Fibroblast of skin of scalp (primary cell): Measurements from ENCODE around the gene FADS6. TPM values are rescaled to one million over a fixed set of nuclear protein-coding genes. Genes with fewer than 3 reads are reported as not detected.

Experiments
- DNase-seq: peaks from one replicate; pipeline ENCODE4 v3.0.0-alpha.2; 2013
- polyA plus RNA-seq, 2 experiments: library from polyadenylated mRNA; unstranded; fragments of 120-200 nt; gene quantifications; one replicate each; pipeline ENCODE4 v1.2.1, GENCODE V29; 2013; ENCODE audit not compliant: insufficient read length in 2 of 2

FADS6 gene, protein sequence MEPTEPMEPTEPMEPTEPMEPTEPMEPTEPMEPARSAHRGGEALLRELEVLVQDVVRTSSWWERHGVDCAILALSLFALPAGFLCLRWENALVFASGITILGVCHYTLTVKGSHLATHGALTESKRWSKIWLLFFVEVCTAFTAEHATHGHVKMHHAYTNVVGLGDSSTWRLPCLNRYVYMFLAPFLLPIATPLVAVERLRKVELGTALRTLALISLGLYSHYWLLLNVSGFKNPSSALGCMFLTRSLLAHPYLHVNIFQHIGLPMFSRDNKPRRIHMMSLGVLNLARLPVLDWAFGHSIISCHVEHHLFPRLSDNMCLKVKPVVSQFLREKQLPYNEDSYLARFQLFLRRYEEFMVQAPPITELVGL
- polyA plus RNA-seq (2013, experiment 1 of 2; ENCODE audit: insufficient read length) = not detected
- not detected for polyA plus RNA-seq (2013, experiment 2 of 2; ENCODE audit: insufficient read length)

DNA sequence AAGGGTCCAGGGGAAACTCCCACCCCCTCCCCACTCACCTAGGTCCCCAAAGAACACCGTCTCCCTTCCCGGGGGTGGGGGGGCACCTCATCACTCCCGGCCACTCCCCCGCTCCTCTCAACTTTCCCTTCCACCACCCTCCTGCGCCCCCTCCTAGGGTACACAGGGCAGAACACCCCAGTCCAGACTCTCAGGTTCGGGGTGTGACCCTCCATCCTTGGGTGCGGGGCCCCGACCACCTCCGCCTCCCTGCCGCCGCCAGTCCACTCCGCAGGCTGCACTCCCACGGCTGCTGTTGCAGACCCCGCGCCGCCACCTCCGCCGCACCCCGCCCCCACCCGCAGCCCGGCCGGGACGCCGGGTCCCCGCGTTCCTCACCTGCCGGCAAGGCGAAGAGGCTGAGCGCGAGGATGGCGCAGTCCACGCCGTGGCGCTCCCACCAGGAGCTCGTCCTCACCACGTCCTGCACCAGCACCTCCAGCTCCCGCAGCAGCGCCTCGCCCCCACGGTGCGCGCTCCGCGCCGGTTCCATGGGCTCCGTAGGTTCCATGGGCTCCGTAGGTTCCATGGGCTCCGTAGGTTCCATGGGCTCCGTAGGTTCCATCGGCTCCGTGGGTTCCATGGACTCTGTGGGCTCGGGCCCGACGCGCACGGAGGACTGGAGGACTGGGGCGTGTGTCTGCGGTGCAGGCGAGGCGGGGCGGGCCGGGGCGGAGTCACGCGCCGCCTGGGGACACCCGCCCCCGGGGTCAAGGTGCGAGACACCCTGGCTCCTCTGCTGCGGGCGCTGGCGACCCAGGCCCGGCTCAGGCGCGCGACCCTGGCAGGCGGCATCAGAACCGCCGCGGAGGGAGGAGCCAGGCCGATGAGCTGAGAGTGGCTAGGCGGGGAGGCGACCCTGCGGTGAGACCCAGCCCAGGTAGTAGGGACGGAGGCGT lies at the start of gene FADS6:
Gene FADS6 (minus strand): TSS at position 660 of the 938 bp plus-strand sequence. CDS start 38 bp downstream, at position 622.
- DNase-seq = no peak

DNA sequence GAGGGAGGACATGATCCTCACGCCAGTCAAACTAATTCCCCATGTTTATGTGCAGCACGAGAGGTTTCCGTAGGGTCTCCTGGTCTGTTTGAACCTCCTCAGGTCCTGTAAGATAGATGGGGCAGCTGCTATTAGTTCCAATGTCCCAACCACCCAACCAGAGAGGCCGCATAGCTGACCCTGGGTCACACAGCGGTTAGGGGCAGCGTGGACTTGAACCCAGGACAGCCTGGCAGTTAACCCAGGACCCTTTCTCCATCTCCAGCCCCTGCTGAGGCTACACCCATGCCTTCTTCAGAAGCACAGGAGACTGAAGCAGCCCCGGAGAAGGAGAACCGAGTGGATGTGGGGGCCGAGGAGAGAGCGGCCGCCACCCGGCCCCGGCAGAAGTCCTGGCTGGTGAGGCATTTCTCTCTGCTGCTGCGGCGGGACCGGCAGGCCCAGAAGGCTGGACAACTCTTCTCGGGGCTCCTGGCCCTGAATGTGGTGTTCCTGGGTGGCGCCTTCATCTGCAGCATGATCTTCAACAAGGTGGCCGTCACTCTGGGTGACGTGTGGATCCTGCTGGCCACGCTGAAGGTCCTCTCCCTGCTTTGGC lies 47.8 kb upstream of the FADS6 start:
- DNase-seq = no peak

DNA sequence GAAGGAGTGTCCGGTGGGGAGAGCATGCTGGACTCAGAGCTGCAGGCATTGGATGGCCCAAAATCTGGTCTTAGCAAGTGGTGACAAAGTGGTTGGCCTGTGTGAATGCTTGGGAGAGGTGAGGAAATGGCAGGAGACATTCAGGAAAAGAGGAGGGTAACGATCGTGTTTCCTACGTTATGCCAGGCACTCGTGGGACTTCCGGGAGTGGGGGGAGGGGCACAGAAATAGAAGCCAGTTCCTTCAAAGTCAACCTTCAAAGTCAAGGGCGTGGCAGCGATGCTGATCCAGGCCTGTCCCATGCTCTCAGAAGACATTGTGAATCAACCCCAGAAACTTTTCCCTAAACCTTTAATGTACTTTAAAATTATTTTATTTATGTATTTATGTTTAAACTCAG lies 46.1 kb upstream of the FADS6 start:
- DNase-seq = no peak

DNA sequence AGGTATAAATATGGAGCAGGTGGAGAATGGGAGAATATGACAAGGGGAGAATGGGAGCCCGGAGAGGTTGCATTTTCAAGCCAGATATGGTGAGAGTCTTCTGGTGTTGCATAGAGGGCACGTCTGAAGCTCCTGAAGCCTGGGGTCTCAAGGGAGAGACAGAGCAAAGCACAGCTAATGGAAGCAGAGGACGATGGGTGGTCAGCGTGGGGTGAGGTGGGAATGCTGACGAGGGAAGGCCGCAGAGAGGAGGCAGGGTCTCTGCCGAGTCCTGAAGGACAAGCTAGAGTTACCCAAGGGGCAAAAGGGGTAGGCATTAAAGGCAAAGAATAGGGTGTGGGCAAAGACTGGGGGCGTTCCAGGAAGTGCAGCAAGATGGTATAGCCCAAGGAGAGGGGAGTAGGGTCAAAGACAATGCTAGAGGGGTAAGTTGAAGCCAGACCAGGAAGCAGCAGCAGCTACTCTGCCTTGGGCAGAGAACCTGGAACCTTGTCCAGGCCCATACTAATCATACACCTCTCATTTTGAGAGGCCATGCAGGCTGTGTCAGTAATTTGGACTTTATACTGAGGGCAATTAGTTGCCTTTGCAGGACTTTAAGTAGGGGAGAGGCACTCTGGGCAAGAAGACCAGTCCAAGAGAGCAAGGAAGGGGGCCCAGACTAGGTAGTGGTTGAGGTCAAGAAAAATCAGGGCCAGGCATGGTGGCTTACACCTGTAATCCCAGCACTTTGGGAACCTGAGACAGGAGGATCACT lies 44.9 kb upstream of the FADS6 start:
- no peak for DNase-seq

- no peak for DNase-seq
These were observed 43.9 kb upstream of the FADS6 start for GRCh38 chr17:74937064-74938051.

GRCh38 chr17:74936470-74936799 lies 43.0 kb upstream of the FADS6 start:
- no peak for DNase-seq

- no peak for DNase-seq
These were observed 42.4 kb upstream of the FADS6 start, which contains the start of gene OTOP3 for GRCh38 chr17:74935585-74936469. OTOP3 (plus strand) TSS chr17:74935898; CDS start chr17:74935922, 24 bp downstream.

DNA sequence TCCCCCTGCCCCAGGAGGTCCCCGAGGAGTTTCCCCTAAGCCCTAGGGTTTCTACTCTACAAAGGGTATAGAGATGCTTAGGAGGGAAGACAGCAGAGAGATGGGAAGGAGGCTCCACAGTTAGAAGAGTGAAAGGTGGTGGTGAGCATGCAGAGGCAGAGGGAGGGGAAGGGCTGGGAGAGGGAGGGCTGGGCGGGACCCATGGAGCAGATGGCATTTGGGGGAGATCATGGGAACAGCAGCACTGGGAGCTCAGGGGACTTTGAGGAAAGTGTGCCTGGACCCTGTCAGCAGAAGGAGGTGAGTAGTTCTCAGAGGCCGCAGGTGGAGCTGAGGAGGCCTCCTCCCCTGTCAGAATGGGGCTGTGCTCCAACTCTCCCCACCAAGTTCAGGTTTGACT lies 41.6 kb upstream of the FADS6 start:
- no peak for DNase-seq

GRCh38 chr17:74930535-74931036 lies 37.2 kb upstream of the FADS6 start:
- DNase-seq = no peak

DNA sequence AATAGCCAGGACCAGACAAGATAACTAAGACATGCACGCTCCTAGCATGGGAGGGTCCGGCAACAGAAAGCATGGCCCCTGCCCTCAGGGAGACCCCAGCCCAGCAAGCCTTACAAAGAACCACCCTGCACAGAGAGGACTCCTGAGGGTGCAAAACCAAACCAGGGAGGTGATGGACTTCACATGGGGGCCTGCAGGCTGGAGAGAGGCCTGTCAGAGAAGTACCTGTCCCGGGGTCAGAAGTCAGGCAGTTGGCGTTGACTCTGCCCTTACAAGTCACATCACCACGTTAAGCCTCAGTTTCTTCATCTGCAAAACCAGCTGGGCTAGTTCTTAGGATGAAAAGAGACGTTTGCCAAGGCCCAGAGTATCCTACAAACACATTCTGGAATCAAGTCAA lies 35.4 kb upstream of the FADS6 start:
- DNase-seq = no peak

DNA sequence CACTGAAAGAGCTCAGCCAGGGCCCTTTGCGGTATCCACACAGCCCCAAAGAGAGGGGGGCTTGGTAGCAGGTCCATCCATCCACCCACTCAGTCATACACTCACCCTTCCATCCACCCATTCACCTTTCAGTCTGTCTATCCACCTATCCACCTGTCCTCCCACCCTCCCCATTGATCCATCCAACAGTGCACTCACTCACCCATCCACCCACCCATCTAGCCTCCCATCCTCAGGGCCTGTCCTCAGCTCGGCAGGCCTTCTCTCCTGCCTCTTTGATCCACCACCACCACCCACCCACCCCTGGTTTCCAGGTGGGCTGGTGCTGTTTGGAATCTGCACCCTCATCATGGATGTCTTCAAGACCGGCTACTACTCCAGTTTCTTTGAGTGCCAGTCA lies 31.8 kb upstream of the FADS6 start:
- DNase-seq = no peak

DNA sequence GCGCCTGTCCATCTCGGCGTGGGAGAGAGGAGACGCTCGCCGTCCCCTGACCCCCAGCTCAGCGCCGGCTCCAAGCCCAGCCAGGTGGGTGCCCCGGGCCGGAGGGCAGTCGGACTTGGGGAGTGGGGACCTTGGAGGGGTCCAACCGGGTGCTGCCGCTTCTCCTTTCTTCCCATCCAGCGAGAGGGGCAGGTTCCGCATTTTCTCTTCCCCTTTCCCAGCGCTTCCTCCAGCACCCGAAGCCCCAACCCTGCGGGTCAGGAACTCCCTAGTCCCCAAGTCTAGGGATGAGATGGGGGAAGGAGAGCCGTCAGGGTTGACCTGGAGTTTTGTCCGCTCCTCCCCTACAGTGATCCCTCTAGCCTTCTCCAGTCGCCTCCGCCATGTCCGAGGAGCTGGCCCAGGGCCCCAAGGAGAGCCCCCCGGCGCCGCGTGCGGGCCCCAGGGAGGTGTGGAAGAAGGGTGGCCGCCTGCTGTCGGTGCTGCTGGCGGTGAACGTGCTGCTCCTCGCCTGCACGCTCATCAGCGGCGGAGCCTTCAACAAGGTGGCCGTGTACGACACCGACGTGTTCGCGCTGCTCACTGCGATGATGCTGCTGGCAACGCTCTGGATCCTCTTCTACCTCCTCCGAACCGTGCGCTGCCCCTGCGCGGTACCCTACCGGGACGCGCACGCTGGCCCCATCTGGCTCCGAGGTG lies 31.0 kb upstream of the FADS6 start, which contains the start of gene OTOP2:
Gene OTOP2 (plus strand): TSS at position 24 of the 699 bp plus-strand sequence. CDS start 360 bp downstream, at position 384.
- DNase-seq = no peak

DNA sequence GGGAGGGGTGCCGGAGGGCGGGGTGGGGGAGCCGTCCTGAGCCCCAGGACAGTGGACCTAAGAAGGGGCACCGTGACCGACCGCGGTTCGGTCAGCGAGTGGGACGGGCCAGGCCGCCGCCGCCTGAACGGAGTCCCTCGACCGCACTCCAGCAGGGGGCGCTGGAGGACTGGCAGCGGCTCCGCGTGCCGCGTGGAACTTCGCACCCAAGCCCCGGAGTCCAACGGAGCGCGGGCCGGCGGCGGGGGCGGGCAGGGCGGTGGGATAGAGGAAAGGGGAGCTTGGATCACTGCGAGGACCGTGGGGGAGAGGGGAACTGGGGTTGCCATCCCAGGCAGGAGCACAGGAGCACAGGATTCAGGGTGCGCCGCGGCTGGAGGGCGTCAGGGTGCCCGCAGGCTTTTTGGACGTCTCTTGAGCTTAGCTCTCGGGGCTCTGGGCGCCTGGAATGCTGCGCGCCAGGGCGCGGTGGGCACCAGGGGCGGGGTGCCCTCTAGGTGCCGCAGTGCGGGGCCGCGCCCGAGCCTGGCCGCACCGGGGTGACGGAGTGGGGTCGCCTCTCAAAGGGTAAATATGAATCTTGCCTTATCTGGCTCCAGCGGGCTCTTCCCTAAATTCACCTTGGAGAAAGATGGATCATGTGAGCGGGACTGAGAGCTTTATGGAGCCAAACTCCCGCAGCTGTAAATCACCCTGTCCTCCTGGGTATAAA lies 30.3 kb upstream of the FADS6 start:
- peak; percentile 26 for DNase-seq

DNA sequence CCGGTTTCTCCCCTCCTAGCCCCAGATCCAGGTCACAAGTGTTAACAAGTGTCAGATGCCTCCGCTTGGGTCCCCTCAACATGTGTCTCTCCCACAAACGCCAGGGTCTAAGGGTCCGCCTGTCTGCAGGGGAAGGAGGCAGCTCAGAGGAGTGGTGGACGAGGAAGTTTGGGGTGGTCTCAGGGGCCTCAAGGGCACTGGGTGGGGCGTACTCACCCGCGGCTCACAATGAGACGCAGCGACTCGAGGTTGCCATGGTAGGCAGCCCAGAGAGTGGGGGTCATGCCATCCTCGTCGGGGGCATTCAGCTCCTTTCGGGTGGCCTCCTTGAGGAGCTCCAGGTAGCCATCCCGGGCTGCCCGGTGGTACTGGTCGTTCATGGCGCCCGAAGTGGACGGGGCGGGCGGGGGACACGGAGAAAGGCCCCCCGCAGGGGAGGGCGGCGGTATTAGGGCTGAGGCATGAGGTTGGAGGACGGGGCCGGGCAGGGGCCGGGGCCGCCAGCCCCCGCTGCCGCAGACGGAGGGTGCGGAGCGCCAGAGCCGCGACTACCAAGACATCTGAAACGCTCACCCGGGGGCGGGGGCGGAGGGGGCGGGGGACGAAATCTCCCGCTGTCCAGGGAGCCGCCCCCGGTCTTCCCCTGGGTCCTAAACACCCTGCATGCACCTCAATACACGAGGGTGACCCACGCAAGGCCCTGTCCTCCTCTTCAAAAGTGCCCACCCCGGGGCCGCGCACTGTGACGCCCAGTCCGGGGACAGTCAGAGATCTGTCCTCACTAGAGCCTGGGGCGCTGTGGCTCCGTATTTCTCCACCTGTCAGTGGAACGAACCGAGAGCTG lies 29.5 kb upstream of the FADS6 start, which contains the start of gene USH1G:
Gene USH1G (minus strand): TSS at position 562 of the 844 bp plus-strand sequence. CDS start 182 bp downstream, at position 380.
- DNase-seq = no peak

GRCh38 chr17:74922172-74922571 lies 28.7 kb upstream of the FADS6 start:
- DNase-seq = no peak

- no peak for DNase-seq
These were observed 28.3 kb upstream of the FADS6 start for GRCh38 chr17:74921769-74922168.
